ENCODE measurements around the gene TSHZ2.

Gene TSHZ2

DNA sequence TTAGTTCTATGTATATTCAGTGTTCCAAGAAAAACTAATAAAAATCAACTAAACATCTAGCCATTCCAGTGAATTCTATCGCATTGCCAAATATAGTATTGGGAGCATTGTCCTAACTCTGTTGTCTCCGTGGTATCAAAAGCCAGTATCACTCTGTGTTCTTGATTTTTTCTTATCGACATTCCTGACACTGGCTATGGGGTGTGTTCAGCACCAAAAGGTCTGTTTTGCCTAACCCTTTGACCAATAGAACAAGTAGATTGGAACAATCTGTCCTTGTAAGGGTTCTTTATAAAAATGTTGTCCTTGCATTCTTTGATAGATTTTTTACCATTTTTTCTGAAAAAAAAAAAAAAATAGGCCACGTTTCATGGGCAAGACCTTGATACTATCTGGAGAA is 161.5 kb downstream of the TSHZ2 start:
- TF ChIP-seq, protein P1, sequence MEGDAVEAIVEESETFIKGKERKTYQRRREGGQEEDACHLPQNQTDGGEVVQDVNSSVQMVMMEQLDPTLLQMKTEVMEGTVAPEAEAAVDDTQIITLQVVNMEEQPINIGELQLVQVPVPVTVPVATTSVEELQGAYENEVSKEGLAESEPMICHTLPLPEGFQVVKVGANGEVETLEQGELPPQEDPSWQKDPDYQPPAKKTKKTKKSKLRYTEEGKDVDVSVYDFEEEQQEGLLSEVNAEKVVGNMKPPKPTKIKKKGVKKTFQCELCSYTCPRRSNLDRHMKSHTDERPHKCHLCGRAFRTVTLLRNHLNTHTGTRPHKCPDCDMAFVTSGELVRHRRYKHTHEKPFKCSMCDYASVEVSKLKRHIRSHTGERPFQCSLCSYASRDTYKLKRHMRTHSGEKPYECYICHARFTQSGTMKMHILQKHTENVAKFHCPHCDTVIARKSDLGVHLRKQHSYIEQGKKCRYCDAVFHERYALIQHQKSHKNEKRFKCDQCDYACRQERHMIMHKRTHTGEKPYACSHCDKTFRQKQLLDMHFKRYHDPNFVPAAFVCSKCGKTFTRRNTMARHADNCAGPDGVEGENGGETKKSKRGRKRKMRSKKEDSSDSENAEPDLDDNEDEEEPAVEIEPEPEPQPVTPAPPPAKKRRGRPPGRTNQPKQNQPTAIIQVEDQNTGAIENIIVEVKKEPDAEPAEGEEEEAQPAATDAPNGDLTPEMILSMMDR (IDR thresholded peaks at IDR 0.05; ENCODE audit: low read depth, low read length, missing control alignments), result no peak
- DNase-seq (ENCODE audit: extremely low read depth, low read depth), result no peak
- H3K4me3 ChIP-seq (replicated peaks; ENCODE audit: low read depth, low read length), result no peak overlapping the region

DNA sequence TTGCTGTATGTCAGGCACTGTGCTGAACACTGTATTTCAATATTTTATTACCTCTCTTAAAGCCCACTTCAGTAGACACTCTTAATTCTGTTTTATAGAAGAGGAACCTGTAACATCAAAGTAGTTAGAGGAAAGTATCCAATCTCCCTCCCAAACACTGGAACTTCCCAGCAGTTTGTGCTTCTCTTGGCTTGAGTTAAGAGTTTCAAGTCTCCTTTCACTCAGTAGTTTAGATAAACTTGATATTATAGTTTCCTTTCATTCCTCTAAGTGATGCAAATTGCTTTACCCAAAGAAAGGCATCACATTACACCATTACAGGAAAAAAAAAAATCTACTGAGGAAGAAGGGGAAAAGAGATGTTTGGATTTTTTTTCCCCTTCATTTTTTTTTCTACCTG is 164.3 kb downstream of the TSHZ2 start:
- no peak for DNase-seq (ENCODE audit: extremely low read depth, low read depth)
- no peak overlapping the region for H3K4me3 ChIP-seq (replicated peaks; ENCODE audit: low read depth, low read length)
- TF ChIP-seq, protein P1 (IDR thresholded peaks at IDR 0.05; ENCODE audit: low read depth, low read length, missing control alignments), result no peak

DNA sequence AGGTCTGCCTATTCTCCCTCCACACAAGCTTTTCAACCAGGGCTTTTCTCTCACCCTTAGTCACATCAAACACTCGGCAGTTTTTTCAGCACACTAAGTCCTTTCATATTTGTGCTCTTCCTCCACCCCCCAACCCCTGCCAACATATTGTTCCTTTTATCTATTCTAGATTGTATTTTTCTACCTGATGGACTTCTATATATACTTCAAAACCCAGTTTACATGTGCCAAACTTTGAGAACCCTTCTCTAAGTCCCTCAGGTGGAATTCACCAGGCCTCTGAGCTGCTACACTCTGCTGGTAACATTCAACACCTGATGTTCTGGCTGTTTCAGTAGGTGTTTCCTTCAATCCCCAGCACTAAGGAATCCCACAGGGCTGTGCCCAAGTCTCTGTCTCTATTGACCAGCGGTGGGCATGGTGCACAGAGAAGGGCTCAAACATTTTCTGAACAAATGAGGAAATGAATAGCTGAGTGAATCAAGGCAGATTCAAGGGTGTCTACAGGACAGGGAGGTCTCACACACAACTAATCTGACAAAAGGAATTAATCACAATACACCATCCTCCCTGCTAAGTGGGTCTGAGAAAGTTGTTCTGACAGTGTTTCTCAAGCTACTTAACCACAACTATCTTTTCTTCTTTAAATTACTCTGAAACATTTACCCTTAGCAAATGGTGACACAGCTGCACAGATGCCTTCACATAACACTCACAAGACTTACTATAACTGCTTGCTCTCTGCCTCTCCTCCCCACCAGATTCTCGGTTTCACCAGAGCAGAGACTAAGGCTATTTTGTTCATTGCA is 166.5 kb downstream of the TSHZ2 start:
- DNase-seq (ENCODE audit: extremely low read depth, low read depth), result no peak
- TF ChIP-seq, protein P1 (IDR thresholded peaks at IDR 0.05; ENCODE audit: low read depth, low read length, missing control alignments), result no peak
- H3K4me3 ChIP-seq (replicated peaks; ENCODE audit: low read depth, low read length), result no peak overlapping the region

DNA sequence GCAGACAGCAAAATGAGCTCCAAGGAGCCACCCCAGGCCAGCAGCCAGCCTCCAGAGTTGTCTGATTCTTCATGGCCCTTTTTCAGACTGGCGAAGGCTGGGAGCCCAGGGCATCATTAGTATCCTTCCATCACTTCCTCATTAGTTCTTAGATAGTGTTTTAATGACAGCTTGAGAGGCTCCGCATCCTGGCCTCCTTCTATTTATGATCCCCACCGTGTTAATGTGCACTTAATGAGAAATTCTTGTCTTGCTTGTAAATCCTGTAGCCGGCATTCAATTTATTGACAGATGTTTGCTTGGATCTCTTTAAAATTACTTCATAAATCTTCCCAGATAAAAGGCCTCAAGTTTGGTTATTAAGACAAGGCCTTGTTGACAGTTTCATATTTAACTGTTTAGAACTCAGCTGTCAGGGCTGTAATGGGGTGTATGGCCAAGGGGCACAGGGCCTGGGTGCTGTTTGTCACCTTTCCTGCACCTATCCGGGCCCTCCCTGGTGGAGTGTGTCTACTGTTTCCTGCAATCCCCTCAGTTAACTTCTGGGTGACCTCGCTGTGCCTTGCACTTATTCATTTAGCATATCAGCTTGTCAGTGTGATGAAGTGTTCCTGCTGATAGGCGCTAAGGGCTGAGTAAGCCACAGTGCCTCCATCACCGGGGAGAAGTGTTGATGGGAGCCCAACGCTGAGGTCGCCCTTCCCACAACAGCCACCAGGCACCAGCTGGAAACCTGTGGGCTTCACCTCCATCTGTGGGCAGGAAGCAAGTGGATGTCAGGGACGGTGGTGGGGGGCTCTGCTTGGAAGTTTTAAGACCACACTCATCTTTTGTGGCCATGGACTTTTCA is 169.3 kb downstream of the TSHZ2 start:
- no peak overlapping the region for H3K4me3 ChIP-seq (replicated peaks; ENCODE audit: low read depth, low read length)
- DNase-seq (ENCODE audit: extremely low read depth, low read depth), result no peak

DNA sequence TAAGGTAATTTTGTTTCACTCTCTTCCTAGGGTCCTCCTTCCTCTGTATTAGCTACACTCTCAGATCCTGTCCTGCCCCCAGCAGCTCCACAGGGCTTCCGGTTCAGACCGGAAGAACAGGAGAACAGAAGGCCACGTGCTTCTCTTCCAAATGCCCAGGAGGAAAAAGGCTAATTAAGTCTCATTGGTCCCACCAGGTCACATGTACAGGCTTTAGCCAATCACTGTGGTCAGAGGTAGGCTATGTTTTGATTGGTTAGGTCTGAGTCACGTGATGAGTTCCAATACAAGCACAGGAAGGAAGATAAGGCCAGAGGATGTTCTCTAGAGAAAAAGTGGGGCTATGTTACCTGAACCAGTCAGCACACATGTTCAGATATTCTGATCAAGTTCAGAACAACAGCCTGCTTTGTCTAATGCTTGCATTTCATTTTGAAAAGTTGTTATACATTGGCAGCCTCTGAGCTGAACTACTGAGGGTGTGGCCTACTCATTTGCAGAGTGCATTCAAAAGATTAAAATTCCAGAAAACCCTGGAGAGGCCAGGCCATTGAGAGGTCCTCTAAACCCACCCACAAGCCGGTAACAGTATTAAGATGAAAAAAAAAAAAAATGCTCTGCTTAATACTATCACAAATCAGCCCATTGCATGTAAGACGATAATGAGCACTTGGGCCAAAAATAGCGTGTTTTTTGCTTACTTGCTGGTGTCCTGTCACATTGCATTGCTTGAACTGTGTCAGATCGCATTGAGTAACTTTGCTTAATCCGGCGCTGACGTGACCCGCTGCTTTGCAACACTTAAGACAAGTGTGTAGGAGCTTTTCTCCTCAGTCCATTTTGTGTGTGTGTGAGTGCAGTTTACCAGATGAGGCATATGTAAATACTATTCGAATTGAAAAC is 170.3 kb downstream of the TSHZ2 start:
- H3K4me3 ChIP-seq (replicated peaks; ENCODE audit: low read depth, low read length), result no peak overlapping the region
- TF ChIP-seq, protein P1 (IDR thresholded peaks at IDR 0.05; ENCODE audit: low read depth, low read length, missing control alignments), result no peak
- no peak for DNase-seq (ENCODE audit: extremely low read depth, low read depth)

More for the DNA sequence above, 169.3 kb downstream of the TSHZ2 start:
- TF ChIP-seq, protein P1 (IDR thresholded peaks at IDR 0.05; ENCODE audit: low read depth, low read length, missing control alignments), result no peak

DNA sequence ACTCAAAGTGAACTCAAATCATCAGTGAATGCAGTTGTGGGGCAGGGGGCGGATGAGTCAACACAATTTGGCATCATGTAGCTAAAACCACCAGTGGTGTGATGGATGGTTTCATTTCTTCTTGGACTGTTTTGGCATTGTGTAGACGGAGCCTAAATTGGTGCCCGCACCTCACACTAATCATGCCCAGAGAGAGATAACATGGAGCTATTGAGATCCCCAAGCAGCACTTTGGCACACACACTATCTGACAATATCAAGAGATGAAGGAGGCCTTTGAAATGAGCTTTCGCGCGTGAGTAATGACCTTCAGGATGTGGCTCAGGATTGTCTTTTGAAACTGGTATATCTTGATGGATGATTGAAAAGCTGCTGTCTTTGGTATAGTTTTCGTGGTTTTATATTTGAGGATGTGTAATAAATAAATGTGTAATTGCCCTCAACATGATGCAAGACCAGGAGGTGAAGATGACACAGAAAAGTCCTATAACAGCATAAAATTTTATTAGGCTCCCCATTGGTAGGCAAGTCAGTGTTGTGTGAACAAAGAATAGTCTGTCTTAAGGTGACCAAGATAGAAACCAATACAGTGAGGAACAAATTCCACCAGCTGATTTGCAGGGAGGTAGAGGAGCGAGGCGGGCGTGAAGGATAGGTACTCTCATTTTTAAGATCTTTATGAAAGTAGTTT is 174.2 kb downstream of the TSHZ2 start:
- DNase-seq (ENCODE audit: extremely low read depth, low read depth), result no peak
- no peak overlapping the region for H3K4me3 ChIP-seq (replicated peaks; ENCODE audit: low read depth, low read length)
- TF ChIP-seq, protein P1 (IDR thresholded peaks at IDR 0.05; ENCODE audit: low read depth, low read length, missing control alignments), result no peak
